Stimulated activated CD8-positive, alpha-beta memory T cell treated with anti-CD3 and anti-CD28 coated beads, Interleukin-15, amount 100 ng/mL, for 24 hours (primary cell): ENCODE measurements around the gene TGFBR3L.
"Not testable (repeated sequence)": the region's sequence is repeated elsewhere in the genome, so short reads cannot be mapped to it uniquely, and the experiment has no call there.

Source experiments
- DNase-seq: peaks from one replicate; pipeline ENCODE4 v3.0.0-alpha.2; 2020; ENCODE audit warnings: low read depth

TGFBR3L gene

DNA sequence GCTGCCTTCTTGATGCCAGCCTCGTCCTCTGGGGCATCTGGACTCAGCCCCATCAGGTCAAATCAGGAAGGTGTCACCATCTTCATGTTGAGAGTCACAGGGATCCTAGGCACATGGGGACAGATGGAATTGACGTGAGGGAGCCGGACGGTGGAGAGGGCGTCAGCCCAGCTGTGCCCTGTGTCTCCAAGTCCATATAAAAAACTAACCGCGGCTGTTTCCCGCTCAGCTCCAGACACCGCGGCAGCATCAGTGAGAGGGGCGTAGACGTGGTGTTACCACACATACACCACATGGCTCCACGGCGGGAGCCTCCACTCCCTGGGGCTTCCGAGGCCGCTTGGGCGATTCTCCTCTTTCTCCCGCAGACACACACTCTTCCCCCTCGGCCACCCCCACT, 34.8 kb upstream of the TGFBR3L start:
- no peak for DNase-seq

DNA sequence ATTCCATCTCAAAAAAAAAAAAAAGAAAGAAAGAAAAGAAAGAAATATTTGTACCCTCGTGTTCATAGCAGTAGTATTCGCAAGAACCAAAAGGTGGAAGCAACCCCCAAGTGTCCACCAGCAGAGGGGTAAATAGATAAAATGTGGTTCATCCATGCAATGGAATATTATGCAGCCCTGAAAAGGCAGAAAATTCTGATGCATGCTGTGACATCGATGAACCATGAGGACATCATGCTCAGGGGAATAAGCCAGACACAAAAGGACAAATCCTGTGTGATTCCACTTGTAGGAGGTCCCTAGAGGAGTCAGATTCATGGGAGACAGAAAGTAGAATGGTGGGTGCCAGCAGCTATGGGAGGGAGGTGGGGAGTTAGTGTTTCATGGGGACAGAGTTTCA, 32.7 kb upstream of the TGFBR3L start:
- no peak for DNase-seq

DNA sequence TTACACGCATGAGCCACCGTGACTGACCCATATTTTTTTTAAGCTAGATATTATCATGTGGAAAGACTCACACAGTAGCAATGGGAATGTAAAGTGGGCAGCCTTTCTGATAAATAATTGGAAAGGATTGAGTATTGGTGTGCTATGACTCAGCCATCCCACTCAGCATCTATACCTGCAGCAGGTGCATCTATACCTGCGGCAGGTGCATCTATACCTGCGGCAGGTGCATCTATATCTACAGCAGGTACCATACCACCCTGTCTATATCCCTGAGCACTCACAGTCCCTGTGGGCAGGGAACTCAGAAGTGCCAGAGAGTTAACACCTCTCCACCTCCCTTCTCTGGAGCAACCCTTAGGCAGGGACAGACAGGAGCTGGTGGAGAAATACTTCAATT, 31.5 kb upstream of the TGFBR3L start:
- no peak for DNase-seq

DNA sequence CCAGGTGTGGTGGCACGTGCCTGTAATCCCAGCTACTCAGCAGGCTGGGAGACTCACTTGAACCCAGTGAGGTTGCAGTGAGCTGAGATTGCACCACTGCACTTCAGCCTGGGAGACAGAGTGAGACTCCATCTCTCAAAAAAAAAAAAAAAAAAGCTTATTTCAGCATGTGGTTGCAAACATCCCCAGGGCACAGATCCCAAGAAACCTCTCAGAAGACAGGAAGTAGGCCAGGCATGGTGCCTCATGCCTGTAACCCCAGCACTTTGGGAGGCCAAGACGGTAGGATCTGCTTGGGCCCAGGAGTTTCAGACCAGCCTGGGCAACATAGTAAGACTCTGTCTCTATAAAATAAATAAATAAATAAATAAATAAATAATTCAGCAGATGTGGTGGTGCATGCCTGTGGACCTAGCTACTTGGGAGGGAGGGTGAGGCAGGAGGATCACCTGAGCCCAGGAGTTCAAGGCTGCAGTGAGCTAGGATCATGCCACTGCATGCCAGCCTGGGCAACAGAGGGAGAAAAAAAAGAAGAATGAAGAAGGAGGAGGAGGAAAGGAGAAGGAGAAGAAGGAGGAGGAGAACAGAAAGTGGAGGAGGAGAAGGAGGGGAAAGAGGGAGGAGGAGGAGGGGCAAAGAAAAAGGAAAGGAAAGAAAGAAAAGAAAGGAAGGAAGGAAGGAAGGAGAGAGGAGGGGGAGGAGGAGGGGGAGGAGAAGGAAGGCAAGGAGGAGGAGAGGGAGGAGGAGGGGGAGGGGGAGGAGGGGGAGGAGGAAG, 30.6 kb upstream of the TGFBR3L start:
- DNase-seq = no peak

DNA sequence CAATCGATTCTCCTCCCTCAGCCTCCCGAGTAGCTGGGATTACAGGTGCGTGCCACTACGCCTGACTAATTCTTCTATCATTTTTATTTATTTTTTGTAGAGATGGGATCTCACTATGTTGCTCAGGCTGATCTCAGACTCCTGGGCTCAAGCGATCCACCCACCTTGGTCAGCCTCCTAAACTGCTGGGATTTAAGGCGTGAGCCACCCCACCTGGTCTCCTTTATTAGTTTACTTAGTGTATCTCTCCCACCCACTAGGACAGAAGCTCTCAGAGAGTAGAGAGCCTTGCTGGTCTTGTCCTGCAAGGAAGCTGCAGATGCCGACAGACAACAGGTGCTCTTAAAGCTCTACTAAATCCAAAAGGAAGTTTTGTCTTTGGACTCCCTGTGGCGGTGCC, 28.8 kb upstream of the TGFBR3L start:
- no peak for DNase-seq

DNA sequence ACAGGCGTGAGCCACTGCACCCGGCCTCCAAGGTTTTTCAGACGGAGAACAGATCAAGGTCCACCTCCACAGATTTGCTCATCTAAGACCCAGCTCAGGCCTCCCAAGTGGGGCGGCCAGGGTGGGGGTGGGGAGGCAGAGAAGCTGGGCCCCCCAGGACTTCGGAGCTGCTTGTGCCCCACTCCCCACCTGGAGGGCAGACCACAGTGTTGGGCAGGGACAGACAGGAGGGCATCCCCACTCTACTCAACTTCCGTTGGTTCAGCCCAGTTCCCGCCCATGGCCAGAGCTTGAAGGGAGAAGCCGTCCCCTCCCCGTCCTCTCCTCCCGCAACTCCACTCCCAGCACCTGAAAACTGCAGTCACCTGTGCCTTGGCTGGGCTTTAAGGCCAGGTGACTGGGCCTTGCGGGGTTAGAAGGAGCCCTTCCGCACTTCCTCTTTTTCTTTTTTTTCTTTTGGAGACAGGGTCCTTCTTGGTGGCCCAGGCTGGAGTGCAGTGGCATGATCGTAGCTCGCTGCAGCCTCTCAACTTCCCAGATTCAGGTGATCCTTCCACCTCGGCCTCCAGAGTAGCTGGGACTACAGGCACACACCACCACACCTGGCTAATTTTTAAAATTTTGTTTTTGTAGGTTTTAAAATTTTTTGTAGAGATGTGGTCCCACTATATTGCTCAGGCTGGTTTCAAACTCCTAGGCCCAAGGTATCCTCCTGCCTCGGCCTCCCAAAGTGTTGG, 27.1 kb upstream of the TGFBR3L start:
- DNase-seq = no peak

DNA sequence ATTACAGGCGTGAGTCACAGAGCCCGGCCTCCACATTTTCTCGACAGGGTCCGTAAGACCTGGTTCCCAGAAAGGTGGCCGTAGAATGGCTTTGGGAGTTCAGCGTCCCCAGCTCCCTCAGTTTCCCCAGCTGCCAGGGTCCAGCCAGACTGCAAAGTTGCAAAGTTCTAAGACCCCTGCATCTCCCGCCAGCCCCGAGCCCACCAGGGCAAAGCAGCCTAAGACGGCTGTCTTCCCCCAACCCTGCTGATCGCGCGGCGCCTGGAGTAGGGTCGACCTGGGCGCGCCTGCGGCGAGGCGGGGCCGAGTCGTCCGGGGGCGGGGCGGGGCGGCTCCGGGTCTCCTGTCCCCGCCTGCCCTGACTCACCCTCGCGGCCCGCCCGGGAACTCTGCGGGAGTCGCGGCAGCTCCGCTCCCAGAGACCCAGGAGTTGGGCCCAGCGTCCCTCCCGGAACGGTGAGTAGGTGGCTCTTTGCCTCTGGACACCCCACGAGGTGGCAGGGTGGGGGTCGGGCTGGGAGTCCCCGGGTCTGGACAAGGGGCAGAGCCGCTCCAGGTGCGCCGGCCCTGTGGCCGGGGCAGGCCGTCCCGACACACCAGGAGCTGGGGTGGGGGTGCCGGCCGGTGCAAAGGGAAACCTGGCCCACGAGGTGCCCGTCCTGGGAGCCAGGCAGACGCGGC, 26.3 kb upstream of the TGFBR3L start, which contains the start of gene LRRC8E:
Gene LRRC8E, plus strand, starts transcription at position 366 of the 681 bp plus-strand sequence. CDS start 7,094 bp downstream, outside the sequence.
- DNase-seq = no peak

DNA sequence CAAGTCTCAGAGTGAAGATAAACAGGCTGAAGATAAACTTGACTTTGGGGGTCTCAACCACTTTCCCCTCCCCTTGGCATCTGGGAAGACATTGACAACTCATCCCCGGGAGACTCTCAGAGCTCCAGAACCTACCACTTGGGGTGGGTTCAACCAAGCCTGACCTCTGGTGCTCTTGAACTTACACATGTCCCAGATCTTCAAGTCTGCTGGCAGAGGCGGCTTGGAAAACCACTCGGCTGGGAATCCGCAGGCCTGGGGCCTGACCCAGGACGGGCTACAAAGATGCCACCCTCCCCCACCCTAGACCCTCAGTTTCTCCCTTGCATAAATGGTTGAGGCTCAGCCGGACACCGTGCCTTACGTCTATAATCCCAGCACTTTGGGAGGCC, 25.8 kb upstream of the TGFBR3L start:
- DNase-seq = no peak

DNA sequence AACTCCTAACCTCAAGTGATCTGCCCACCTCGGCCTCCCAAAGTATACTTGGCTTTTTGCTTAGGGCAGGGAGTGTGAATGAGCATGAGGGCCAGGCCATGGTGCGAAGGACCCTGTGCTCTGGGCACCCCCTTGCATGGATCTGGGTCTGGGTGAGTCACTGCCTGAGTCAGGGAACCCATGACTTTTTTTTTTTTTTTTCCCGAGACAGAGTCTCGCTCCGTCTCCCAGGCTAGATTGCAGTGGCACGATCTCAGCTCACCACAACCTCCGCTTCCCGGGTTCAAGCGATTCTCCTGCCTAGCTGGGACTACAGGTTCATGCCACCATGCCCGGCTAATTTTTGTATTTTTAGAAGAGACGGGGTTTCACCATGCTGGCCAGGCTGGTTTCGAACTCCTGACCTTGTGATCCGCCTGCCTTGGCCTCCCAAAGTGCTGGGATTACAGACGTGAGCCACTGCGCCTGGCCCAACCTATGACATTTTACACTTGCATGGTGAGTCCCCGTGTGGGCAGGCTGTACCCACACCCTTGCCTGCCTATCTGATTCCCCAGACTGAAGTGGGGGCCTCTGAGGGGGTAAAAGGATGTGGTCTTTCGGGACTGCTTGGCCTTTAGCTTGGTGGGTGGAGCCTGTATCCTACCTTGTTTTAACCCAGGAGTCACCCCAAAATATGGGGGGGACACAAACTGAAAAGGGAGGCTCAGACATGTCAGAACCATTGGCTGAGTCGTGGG, 21.1 kb upstream of the TGFBR3L start:
- DNase-seq = not testable (repeated sequence)

DNA sequence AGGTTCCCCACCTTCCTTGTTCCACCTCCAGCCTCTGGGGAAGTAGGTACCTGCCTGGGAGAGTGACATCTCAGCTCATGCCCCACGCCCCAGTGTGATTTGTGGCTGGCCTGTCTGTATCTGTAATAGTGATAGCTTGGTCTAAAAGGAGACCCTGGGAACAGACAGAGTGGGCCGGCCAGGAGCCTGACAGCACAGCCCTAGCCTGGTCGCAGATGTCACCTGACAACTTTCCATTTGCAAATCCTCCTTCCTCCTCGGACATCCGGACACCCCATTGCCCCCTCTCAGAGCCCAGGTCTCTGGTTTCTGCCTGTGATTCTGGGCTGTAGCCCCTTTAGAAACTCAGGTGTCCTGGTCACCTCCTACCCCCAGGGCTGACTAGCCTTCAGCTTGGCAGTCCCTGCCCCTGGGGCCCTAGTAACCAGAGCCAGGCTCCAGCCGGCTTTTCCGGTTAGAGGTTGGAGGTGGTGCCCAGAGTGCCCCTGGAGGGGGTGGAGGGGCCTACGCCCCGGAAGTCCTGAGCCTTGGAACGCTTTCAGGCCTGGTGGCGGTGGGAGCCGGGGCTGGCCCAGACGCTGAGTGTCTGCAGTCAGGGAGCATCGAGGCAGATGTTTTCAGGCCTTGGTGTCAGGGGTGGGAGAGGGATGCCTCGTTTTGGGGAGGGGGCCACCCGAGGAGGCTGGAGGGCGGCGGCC, 19.9 kb upstream of the TGFBR3L start:
- no peak for DNase-seq

DNA sequence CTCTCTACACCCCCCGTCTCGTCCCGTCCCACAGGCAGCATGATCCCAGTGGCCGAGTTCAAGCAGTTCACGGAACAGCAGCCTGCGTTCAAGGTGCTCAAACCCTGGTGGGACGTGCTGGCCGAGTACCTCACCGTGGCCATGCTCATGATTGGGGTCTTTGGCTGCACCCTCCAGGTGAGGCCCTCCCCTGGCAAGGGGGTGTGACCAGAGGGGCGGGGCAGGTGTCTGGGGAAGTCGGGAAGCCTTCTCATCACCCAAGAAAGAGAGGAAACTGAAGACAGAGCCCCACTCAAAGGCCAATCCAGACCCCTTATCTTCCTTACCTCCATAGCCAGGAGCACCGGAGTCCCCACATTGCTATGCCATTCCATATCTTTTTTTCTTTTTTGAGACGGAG, 19.1 kb upstream of the TGFBR3L start:
- no peak for DNase-seq

DNA sequence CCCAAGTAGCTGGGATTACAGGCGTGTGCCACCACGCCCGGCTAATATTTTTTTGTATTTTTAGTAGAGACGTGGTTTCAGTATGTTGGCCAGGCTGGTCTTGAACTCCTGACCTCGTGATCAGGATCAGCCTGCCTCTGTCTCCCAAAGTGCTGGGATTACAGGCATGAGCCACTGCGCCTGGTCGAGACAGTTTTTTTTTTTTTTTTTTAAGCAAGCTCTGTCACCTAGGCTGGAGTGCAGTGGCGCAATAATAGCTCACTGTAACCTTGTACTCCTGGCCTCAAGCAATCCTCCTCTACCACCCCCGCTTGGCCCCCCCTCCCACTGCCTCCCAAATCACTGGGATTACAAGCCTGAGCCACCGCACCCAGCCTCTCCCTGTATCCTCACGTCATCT, 17.3 kb upstream of the TGFBR3L start:
- no peak for DNase-seq

DNA sequence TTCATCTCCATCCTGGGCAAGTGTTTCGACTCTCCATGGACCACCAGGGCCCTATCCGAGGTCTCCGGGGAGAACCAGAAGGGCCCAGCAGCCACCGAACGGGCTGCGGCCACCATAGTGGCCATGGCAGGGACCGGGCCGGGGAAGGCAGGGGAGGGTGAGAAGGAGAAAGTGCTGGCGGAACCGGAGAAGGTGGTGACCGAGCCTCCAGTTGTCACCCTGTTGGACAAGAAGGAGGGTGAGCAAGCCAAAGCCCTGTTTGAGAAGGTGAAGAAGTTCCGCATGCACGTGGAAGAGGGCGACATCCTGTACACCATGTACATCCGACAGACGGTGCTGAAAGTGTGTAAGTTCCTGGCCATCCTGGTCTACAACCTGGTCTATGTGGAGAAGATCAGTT, 15.7 kb upstream of the TGFBR3L start:
- no peak for DNase-seq

DNA sequence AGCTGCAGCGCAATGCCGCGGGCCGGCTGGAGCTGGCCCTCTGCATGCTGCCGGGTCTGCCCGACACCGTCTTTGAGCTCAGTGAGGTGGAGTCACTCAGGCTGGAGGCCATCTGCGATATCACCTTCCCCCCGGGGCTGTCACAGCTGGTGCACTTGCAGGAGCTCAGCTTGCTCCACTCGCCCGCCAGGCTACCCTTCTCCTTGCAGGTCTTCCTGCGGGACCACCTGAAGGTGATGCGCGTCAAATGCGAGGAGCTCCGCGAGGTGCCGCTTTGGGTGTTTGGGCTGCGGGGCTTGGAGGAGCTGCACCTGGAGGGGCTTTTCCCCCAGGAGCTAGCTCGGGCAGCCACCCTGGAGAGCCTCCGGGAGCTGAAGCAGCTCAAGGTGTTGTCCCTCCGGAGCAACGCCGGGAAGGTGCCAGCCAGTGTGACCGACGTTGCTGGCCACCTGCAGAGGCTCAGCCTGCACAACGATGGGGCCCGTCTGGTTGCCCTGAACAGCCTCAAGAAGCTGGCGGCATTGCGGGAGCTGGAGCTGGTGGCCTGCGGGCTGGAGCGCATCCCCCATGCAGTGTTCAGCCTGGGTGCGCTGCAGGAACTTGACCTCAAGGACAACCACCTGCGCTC, 14.8 kb upstream of the TGFBR3L start:
- no peak for DNase-seq

DNA sequence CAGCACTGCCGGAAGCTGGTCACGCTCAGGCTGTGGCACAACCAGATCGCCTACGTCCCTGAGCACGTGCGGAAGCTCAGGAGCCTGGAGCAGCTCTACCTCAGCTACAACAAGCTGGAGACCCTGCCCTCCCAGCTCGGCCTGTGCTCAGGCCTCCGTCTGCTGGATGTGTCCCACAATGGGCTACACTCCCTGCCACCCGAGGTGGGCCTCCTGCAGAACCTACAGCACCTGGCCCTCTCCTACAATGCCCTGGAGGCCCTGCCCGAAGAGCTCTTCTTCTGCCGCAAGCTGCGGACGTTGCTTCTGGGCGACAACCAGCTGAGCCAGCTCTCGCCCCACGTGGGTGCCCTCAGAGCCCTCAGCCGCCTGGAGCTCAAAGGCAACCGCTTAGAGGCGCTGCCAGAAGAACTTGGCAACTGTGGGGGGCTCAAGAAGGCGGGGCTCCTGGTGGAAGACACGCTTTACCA, 14.2 kb upstream of the TGFBR3L start:
- no peak for DNase-seq

DNA sequence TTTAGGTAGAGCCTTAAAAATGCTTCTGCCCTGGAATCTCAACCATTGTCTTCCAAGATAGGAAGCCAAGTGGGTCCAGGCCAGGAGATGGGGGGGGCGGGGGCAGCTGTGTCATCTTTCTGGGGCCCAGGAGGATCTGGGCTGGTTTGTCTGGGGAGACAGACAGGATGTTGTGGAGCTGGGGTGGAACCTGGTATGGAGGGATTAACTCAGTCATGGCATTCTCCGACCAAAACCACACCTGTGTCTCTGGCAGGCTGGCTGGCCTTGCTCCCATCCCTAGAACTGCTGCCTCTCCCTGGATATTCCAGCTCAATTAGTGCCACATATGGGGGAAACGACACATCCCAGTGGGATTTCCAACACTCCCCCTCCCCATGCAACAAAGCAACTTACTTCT, 13.7 kb upstream of the TGFBR3L start:
- DNase-seq = no peak

DNA sequence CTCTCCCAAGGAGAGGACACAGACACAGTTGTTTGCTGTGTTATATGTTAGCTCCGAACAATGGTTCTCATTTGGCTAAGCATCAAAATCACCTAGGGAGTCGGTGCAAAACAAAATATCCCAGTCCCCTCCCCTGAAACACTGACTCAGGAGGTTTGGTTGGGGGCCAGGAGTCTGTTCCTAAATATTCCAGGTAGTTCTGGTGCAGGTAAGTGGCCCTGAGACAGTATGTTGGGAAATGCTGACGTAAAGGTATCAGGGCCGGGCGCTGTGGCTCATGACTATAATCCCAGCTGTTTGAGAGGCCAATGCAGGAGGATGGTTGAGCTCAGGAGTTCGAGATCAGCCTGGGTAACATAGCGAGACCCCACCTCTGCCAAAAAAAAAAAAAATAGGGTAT, 13.3 kb upstream of the TGFBR3L start:
- DNase-seq = no peak

DNA sequence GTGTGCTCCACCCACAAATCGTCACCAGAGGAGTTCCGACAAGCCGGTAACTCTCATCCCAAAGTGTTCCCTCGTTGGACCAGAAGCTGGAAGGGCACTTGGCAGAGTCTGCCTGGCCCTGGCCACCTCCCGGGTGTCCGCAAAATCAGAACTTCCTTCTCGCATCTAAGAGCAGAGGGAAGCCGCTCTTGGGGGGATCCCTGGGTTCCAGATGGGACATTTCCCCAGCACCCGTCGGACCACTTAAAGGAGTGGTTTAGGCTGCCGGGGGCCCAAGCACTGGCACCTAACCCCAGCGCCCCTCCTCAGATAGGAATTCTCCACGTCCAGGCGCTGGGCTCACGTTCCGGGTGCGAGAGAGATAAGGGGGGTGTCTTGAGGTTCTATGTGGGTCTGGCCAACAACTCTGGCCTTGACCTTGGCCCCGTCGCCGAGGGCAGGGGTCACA, 11.8 kb upstream of the TGFBR3L start:
- no peak for DNase-seq

DNA sequence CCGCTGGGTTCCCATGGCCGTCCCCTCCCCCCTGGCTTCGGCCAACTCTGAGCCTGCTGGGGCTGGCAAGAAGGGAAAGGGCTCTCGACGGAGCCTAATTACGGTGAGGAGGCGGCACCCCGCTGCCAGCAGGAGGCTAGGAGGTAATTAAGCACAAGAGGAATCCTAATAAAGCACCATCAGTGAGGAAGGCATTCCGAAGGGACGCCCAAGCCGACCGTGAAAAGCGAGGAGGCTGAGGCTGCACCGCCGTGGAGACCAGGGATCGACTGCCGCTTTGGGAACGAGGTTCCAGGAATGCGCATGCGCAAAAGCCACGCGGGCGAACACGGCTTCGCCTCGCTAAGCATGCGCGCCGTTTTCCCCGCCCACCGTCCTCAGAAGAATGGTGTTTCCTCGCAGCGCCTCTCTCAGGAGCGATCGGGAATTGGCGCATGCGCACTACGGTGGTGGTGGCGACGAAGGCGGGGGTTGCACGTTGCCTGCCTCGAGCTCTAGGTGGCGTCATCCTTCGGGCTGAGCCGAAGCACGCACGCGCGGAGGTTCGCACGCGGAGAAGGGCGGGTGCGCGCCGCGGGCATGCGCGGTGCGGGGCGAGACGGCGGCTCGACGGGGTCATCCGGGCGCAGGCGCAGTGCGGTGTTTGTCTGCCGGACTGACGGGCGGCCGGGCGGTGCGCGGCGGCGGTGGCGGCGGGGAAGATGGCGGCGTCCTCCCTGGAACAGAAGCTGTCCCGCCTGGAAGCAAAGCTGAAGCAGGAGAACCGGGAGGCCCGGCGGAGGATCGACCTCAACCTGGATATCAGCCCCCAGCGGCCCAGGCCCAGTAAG, 11.2 kb upstream of the TGFBR3L start, which contains the start of gene MAP2K7:
Gene MAP2K7, plus strand, starts transcription at position 634 of the 830 bp plus-strand sequence. Its CDS starts 68 bp downstream, at position 702.
- peak; percentile 100 for DNase-seq
